Adrenal gland (tissue), 5 donors: Measurements from ENCODE around the gene CSTF3.
"Not testable (repeated sequence)": the region's sequence is repeated elsewhere in the genome, so short reads cannot be mapped to it uniquely, and the experiment has no call there.

ENCODE experiments used
- CTCF ChIP-seq, 6 experiments: fragments of 450-650 bp in 4 of 6; fragments of 200-600 bp in 2 of 6; sonication (generic) in 1 of 6; IDR thresholded peaks; 1 replicate in 5 of 6; 2 replicates in 1 of 6; pipeline versions ENCODE4 v1.5.1 to v1.8.0; 2016 to 2021; ENCODE audit warnings: antibody characterized with exemption in 6 of 6, mild to moderate bottlenecking in 2 of 6, moderate library complexity in 1 of 6
- POLR2A ChIP-seq, 2 donors: fragments of 450-650 bp; IDR thresholded peaks; one replicate each; pipeline ENCODE4 v1.6.1; 2017; ENCODE audit warnings: antibody characterized with exemption in 2 of 2, mild to moderate bottlenecking in 2 of 2, moderate library complexity in 1 of 2
- donor health status: DM: no; HTN: no; CAD: no.

GRCh38 chr11:33176760-33177159, 15.5 kb upstream of the CSTF3 start:
- not testable (repeated sequence) for TF ChIP-seq POLR2A, CTCF (IDR thresholded peaks at IDR 0.05)
